H9 (cell line): ENCODE results near the gene ZNF407. TPM values are rescaled to one million over a fixed set of nuclear protein-coding genes. Genes with fewer than 3 reads are reported as not detected.

Experiments used
- DNase-seq: peaks from one replicate; pipeline ENCODE4 v3.0.0-alpha.2; 2017
- H2AFZ ChIP-seq: one replicate; pipeline ENCODE4 v1.6.1; 2013; ENCODE audit warnings: mild to moderate bottlenecking, low read length, control low read depth, moderate library complexity
- H2AK5ac ChIP-seq: 2 replicates; pipeline ENCODE4 v1.6.1; 2013; ENCODE audit warnings: low read length, control low read depth, mixed read lengths; ENCODE audit not compliant: insufficient read length
- H2BK120ac ChIP-seq: one replicate; pipeline ENCODE4 v1.6.1; 2013; ENCODE audit warnings: low read depth, mild to moderate bottlenecking, low read length, control low read depth, inconsistent platforms; ENCODE audit not compliant: poor library complexity, severe bottlenecking
- H2BK12ac ChIP-seq: 2 replicates; pipeline ENCODE4 v1.6.1; 2013; ENCODE audit warnings: low read length, control low read depth, mixed read lengths, low read depth; ENCODE audit not compliant: insufficient read length
- H2BK15ac ChIP-seq: 2 replicates; pipeline ENCODE4 v1.6.1; 2013; ENCODE audit warnings: low read depth, low read length, control low read depth
- H2BK20ac ChIP-seq: one replicate; pipeline ENCODE4 v1.6.1; 2013; ENCODE audit warnings: low read depth, mild to moderate bottlenecking, low read length, control low read depth, inconsistent platforms; ENCODE audit not compliant: poor library complexity, severe bottlenecking
- H2BK5ac ChIP-seq: 2 replicates; pipeline ENCODE4 v1.6.1; 2013; ENCODE audit warnings: low read length, control low read depth, mixed read lengths; ENCODE audit not compliant: insufficient read length
- H3K14ac ChIP-seq: 2 replicates; pipeline ENCODE4 v1.6.1; 2013; ENCODE audit warnings: low read length, control low read depth; ENCODE audit not compliant: insufficient read depth
- H3K18ac ChIP-seq: 2 replicates; pipeline ENCODE4 v1.6.1; 2013; ENCODE audit warnings: low read depth, mild to moderate bottlenecking, mixed read lengths, low read length, control low read depth; ENCODE audit not compliant: insufficient read length
- H3K23ac ChIP-seq: 2 replicates; pipeline ENCODE4 v1.6.1; 2013; ENCODE audit warnings: low read length, control low read depth, mixed read lengths, low read depth; ENCODE audit not compliant: insufficient read length
- H3K23me2 ChIP-seq: 2 replicates; pipeline ENCODE4 v1.6.1; 2013; ENCODE audit warnings: low read depth, mild to moderate bottlenecking, mixed read lengths, low read length, control low read depth; ENCODE audit not compliant: insufficient read length, poor library complexity, severe bottlenecking
- H3K27ac ChIP-seq: 2 replicates; pipeline ENCODE4 v1.5.1; 2013; ENCODE audit warnings: low read length, control low read depth, mixed read lengths, low read depth; ENCODE audit not compliant: insufficient read length
- H3K27me3 ChIP-seq: 2 replicates; pipeline ENCODE4 v1.6.1; 2013; ENCODE audit warnings: low read length, control low read depth, inconsistent platforms; ENCODE audit not compliant: insufficient read depth
- H3K4ac ChIP-seq: 2 replicates; pipeline ENCODE4 v1.6.1; 2013; ENCODE audit warnings: low read depth, mild to moderate bottlenecking, control low read depth, inconsistent platforms, low read length, moderate library complexity
- H3K4me1 ChIP-seq: 2 replicates; pipeline ENCODE4 v1.6.1; 2013; ENCODE audit warnings: low read length, control low read depth, inconsistent platforms; ENCODE audit not compliant: insufficient read depth
- H3K4me2 ChIP-seq: 2 replicates; pipeline ENCODE4 v1.6.1; 2013; ENCODE audit warnings: low read length, control low read depth, mixed read lengths; ENCODE audit not compliant: insufficient read length, insufficient read depth
- H3K56ac ChIP-seq: 2 replicates; pipeline ENCODE4 v1.6.1; 2013; ENCODE audit warnings: low read depth, mild to moderate bottlenecking, mixed read lengths, low read length, control low read depth; ENCODE audit not compliant: insufficient read length
- H3K79me1 ChIP-seq: 2 replicates; pipeline ENCODE4 v1.6.1; 2013; ENCODE audit warnings: low read depth, mild to moderate bottlenecking, moderate library complexity, low read length, control low read depth, inconsistent platforms; ENCODE audit not compliant: insufficient read depth, poor library complexity, severe bottlenecking
- H3K79me2 ChIP-seq: 2 replicates; pipeline ENCODE4 v1.6.1; 2013; ENCODE audit warnings: low read length, control low read depth, inconsistent platforms; ENCODE audit not compliant: insufficient read depth
- H3K9ac ChIP-seq: 2 replicates; pipeline ENCODE4 v1.6.1; 2013; ENCODE audit warnings: low read length, control low read depth, mixed read lengths; ENCODE audit not compliant: insufficient read length; ENCODE audit errors: extremely low read depth
- H3K9me3 ChIP-seq: one replicate; pipeline ENCODE4 v1.6.1; 2013; ENCODE audit warnings: low read depth, low read length, inconsistent platforms; ENCODE audit not compliant: control insufficient read depth
- H3T11ph ChIP-seq: one replicate; pipeline ENCODE4 v1.6.1; 2013; ENCODE audit warnings: mild to moderate bottlenecking, low read length, control low read depth, inconsistent platforms
- H4K20me1 ChIP-seq: one replicate; pipeline ENCODE4 v1.6.1; 2013; ENCODE audit not compliant: control insufficient read depth, insufficient read length, insufficient read depth
- H4K5ac ChIP-seq: 2 replicates; pipeline ENCODE4 v1.6.1; 2013; ENCODE audit warnings: low read depth, mild to moderate bottlenecking, mixed read lengths, low read length, control low read depth; ENCODE audit not compliant: insufficient read length
- H4K8ac ChIP-seq: replicated peaks from 2 replicates; pipeline ENCODE4 v1.6.1; 2013; ENCODE audit warnings: low read length, control low read depth, mixed read lengths, low read depth; ENCODE audit not compliant: insufficient read length
- H4K91ac ChIP-seq: 2 replicates; pipeline ENCODE4 v1.6.1; 2013; ENCODE audit warnings: low read depth, mild to moderate bottlenecking, moderate library complexity, mixed read lengths, low read length, control low read depth; ENCODE audit not compliant: insufficient read length
- H3K27ac Mint-ChIP-seq, 3 experiments: 2 replicates in 2 of 3; 3 replicates in 1 of 3; pipeline ENCODE4 v1.8.0; 2020 to 2021; ENCODE audit warnings: mixed read lengths in 3 of 3, mild to moderate bottlenecking in 1 of 3, moderate library complexity in 1 of 3
- H3K27me3 Mint-ChIP-seq: 2 replicates; pipeline ENCODE4 v1.8.0; 2021; ENCODE audit warnings: low read depth, mild to moderate bottlenecking, moderate library complexity, mixed read lengths
- H3K36me3 Mint-ChIP-seq, 3 experiments: 2 replicates in 2 of 3; 3 replicates in 1 of 3; pipeline ENCODE4 v1.8.0; 2020 to 2021; ENCODE audit warnings: low read depth in 3 of 3, mixed read lengths in 3 of 3; ENCODE audit not compliant: insufficient read depth in 1 of 3
- H3K4me1 Mint-ChIP-seq, 2 experiments: 2 replicates each; pipeline ENCODE4 v1.8.0; 2020; ENCODE audit warnings: mixed read lengths in 2 of 2
- H3K4me3 Mint-ChIP-seq, 2 experiments: 2 replicates in 1 of 2; 3 replicates in 1 of 2; pipeline ENCODE4 v1.8.0; 2020 to 2021; ENCODE audit warnings: mild to moderate bottlenecking in 2 of 2, mixed read lengths in 2 of 2, moderate library complexity in 1 of 2
- H3K9me3 Mint-ChIP-seq, 2 experiments: 2 replicates in 1 of 2; 3 replicates in 1 of 2; pipeline ENCODE4 v1.8.0; 2020; ENCODE audit warnings: mild to moderate bottlenecking in 2 of 2, mixed read lengths in 2 of 2, moderate library complexity in 1 of 2
- CTCF ChIP-seq: fragments of 200-600 bp; sonication (generic); conservative IDR thresholded peaks from 3 replicates; pipeline ENCODE4 v1.8.0; 2021; ENCODE audit warnings: antibody characterized with exemption, mild to moderate bottlenecking
- WGBS: extraction: QIAGEN DNeasy Blood & Tissue Kit; methylation state at CpG from one replicate; pipeline ENCODE4 v1.1.7; 2013; ENCODE audit warnings: missing lambda C conversion rate, low lambda C conversion rate, mixed read lengths; ENCODE audit not compliant: insufficient read length; ENCODE audit errors: extremely low coverage; 5-methylcytosine and 5-hydroxymethylcytosine counted together
- total RNA-seq: library from RNA; stranded (reverse); gene quantifications from 2 replicates; pipeline ENCODE4 v1.2.1, GENCODE V29; 2021

ZNF407 gene
- total RNA-seq, 1 experiment from 2014 or later, result 8.7 TPM

DNA sequence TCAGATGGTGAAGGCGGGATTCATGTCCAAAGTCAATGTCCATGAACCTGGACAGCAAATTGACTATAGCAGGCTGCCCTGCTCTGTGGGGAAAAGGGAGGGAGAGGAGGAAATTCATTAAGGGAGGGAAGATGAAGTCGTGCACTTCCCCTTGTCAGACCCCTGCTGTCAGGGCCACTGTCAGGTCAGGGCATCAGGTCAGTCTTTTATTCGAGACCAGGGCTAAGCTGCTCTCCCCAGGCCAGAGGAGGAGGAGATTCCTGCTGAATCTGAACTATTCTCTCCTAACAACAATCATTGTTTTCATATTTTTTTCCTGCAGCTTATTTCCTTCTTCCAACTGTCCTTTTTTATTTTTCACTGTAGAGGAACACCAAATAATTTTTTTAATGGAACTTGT lies 46.2 kb upstream of the ZNF407 start:
- no peak for TF ChIP-seq CTCF
- Histone ChIP-seq H4K91ac (no peak overlapping the region), H3K23me2 (no peaks in the 10 kb centered on the region), H3K18ac (no peak overlapping the region), H2BK20ac (no peak overlapping the region), H2BK120ac (no peak overlapping the region), H4K20me1 (no peaks in the 10 kb centered on the region), H3K27ac (no peak overlapping the region), H3K9me3 (peaks cover 10% of the 10 kb centered on the region), H3K4me1 (no peaks in the 10 kb centered on the region), H3K23ac (no peak overlapping the region), H3K79me1 (no peaks in the 10 kb centered on the region), H2BK15ac (no peak overlapping the region), H3T11ph (no peak overlapping the region), H2AFZ (no peak overlapping the region), H2BK5ac (no peak overlapping the region), H4K8ac (no peak overlapping the region), H2AK5ac (no peak overlapping the region), H3K4me2 (no peak overlapping the region), H2BK12ac (no peak overlapping the region), H3K9ac (no peak overlapping the region), H3K56ac (no peak overlapping the region), H3K27me3 (no peaks in the 10 kb centered on the region), H3K4ac (no peak overlapping the region), H4K5ac (no peak overlapping the region), H3K79me2 (no peaks in the 10 kb centered on the region), H3K14ac (no peak overlapping the region)
- DNase-seq, result no peak
- no peak overlapping the region for H3K27ac Mint-ChIP-seq
- H3K36me3 Mint-ChIP-seq, result peaks cover 10 to 27% (median 18%) of the 10 kb centered on the region in 3 experiments
- H3K27me3 Mint-ChIP-seq, result peaks cover 16% of the 10 kb centered on the region
- no peak overlapping the region; a peak in 1 of 5 replicates for H3K4me3 Mint-ChIP-seq
- H3K9me3 Mint-ChIP-seq, result peaks cover 39 to 51% of the 10 kb centered on the region in 2 experiments
- WGBS, result no CpG with 5 or more reads among the region's 3 CpGs
- no peaks in the 10 kb centered on the region; a peak in 1 of 4 replicates for H3K4me1 Mint-ChIP-seq
